Liver (tissue), 9 donors: ENCODE measurements around the gene ENPP7. TPM values are rescaled to one million over a fixed set of nuclear protein-coding genes. Genes with fewer than 3 reads are reported as not detected.

Experiments used
- DNase-seq: peaks from one replicate; pipeline ENCODE4 v3.0.0-alpha.2; 2017; ENCODE audit warnings: low spot score
- H3K27ac ChIP-seq, 2 donors: one replicate each; pipeline ENCODE4 v1.7.0; 2013; ENCODE audit warnings: inconsistent platforms in 2 of 2, low read length in 2 of 2, control low read depth in 1 of 2, low read depth in 1 of 2, mild to moderate bottlenecking in 1 of 2
- H3K27me3 ChIP-seq, 4 donors: one replicate each; pipeline versions ENCODE4 v1.6.1 to v1.7.0; 2013; ENCODE audit warnings: low read length in 3 of 4, inconsistent platforms in 1 of 4, mild to moderate bottlenecking in 1 of 4, moderate library complexity in 1 of 4; ENCODE audit not compliant: control insufficient read depth in 4 of 4, insufficient read depth in 4 of 4
- H3K36me3 ChIP-seq, 4 donors: one replicate each; pipeline versions ENCODE4 v1.6.1 to v1.7.0; 2013; ENCODE audit warnings: low read length in 3 of 4, mild to moderate bottlenecking in 3 of 4, low read depth in 1 of 4, moderate library complexity in 1 of 4; ENCODE audit not compliant: control insufficient read depth in 4 of 4, insufficient read depth in 3 of 4
- H3K4me1 ChIP-seq, 4 donors: one replicate each; pipeline versions ENCODE4 v1.6.1 to v1.7.0; 2013; ENCODE audit warnings: low read length in 3 of 4, mild to moderate bottlenecking in 3 of 4, moderate library complexity in 1 of 4; ENCODE audit not compliant: control insufficient read depth in 4 of 4, insufficient read depth in 4 of 4
- H3K4me3 ChIP-seq, 3 donors: one replicate each; pipeline versions ENCODE4 v1.6.1 to v1.7.0; 2013; ENCODE audit warnings: low read length in 3 of 3, control low read depth in 1 of 3, low read depth in 1 of 3, mild to moderate bottlenecking in 1 of 3
- H3K9ac ChIP-seq, 2 donors: one replicate each; pipeline ENCODE4 v1.7.0; 2013; ENCODE audit warnings: low read length in 2 of 2, mild to moderate bottlenecking in 2 of 2, moderate library complexity in 2 of 2, control low read depth in 1 of 2, low read depth in 1 of 2
- H3K9me3 ChIP-seq, 4 donors: one replicate each; pipeline versions ENCODE4 v1.6.1 to v1.7.0; 2013; ENCODE audit warnings: low read length in 3 of 4; ENCODE audit not compliant: control insufficient read depth in 4 of 4
- EGR1 ChIP-seq, 2 donors: IDR thresholded peaks; 2 replicates each; pipeline ENCODE4 v1.6.1; 2016 to 2018; ENCODE audit warnings: antibody characterized with exemption in 2 of 2, low read depth in 2 of 2
- FOXA1 ChIP-seq: IDR thresholded peaks from 2 replicates; pipeline ENCODE4 v1.6.1; 2016; ENCODE audit warnings: antibody characterized with exemption
- FOXA2 ChIP-seq: IDR thresholded peaks from 2 replicates; pipeline ENCODE4 v1.6.1; 2016; ENCODE audit warnings: antibody characterized with exemption
- GABPA ChIP-seq, 2 donors: IDR thresholded peaks in 1 of 2; conservative IDR thresholded peaks in 1 of 2; 2 replicates each; pipeline ENCODE4 v1.6.1; 2016; ENCODE audit warnings: antibody characterized with exemption in 2 of 2, mild to moderate bottlenecking in 1 of 2, moderate library complexity in 1 of 2
- HNF4A ChIP-seq, 2 donors: conservative IDR thresholded peaks; 2 replicates each; pipeline ENCODE4 v1.6.1; 2016; ENCODE audit warnings: antibody characterized with exemption in 2 of 2, mild to moderate bottlenecking in 2 of 2
- HNF4G ChIP-seq: IDR thresholded peaks from 2 replicates; pipeline ENCODE4 v1.6.1; 2016; ENCODE audit warnings: antibody characterized with exemption
- JUND ChIP-seq, 2 donors: IDR thresholded peaks; 2 replicates each; pipeline ENCODE4 v1.6.1; 2016; ENCODE audit warnings: antibody characterized with exemption in 2 of 2
- NR2F2 ChIP-seq: IDR thresholded peaks from 2 replicates; pipeline ENCODE4 v1.6.1; 2016; ENCODE audit warnings: antibody characterized with exemption
- RAD21 ChIP-seq, 2 donors: IDR thresholded peaks; 2 replicates each; pipeline ENCODE4 v1.6.1; 2016; ENCODE audit warnings: antibody characterized with exemption in 2 of 2, mild to moderate bottlenecking in 2 of 2
- RXRA ChIP-seq, 2 donors: IDR thresholded peaks; 2 replicates each; pipeline ENCODE4 v1.6.1; 2017 to 2018; ENCODE audit warnings: antibody characterized with exemption in 2 of 2, mild to moderate bottlenecking in 1 of 2
- SP1 ChIP-seq: IDR thresholded peaks from 2 replicates; pipeline ENCODE4 v1.6.1; 2018; ENCODE audit warnings: antibody characterized with exemption, mild to moderate bottlenecking
- TAF1 ChIP-seq: conservative IDR thresholded peaks from 2 replicates; pipeline ENCODE4 v1.6.1; 2016; ENCODE audit warnings: antibody characterized with exemption, mild to moderate bottlenecking
- YY1 ChIP-seq: IDR thresholded peaks from 2 replicates; pipeline ENCODE4 v1.6.1; 2016; ENCODE audit warnings: antibody characterized with exemption, mild to moderate bottlenecking
- WGBS: extraction: QIAGEN DNeasy Blood & Tissue Kit; methylation state at CpG from one replicate; pipeline ENCODE4 v1.1.7; 2013; 5-methylcytosine and 5-hydroxymethylcytosine counted together
- polyA plus RNA-seq, 2 donors: library from polyadenylated mRNA; stranded (reverse) in 1 of 2; unstranded in 1 of 2; fragments of 200-250 nt in 1 of 2; fragments of >200 nt in 1 of 2; fragmentation: Nextera tagmentation in 1 of 2; extraction: Ambion mirVana in 1 of 2; gene quantifications; one replicate each; pipeline versions ENCODE4 v1.2.1 to v1.2.3, GENCODE V29; 2013 to 2015
- total RNA-seq, 2 donors: library from RNA; depleted of rRNA; stranded (reverse); fragments of >200 nt; gene quantifications; one replicate each; pipeline ENCODE4 v1.2.3, GENCODE V29; 2014
- TF ChIP-seq, protein P1 (sequence below): IDR thresholded peaks from 2 replicates; pipeline ENCODE4 v1.6.1; 2016; ENCODE audit warnings: antibody characterized with exemption
- TF ChIP-seq, protein P2 (sequence below): fragments of 150-350 bp; IDR thresholded peaks from 2 replicates; pipeline ENCODE4 v1.5.1; 2017; ENCODE audit warnings: improper control_type of control experiment, low read depth, low read length; ENCODE audit not compliant: missing input control
- TF ChIP-seq, protein P3 (sequence below): IDR thresholded peaks from 2 replicates; pipeline ENCODE4 v1.6.1; 2016; ENCODE audit warnings: antibody characterized with exemption
- TF ChIP-seq, protein P4 (sequence below): IDR thresholded peaks from 2 replicates; pipeline ENCODE4 v1.6.1; 2016; ENCODE audit warnings: antibody characterized with exemption
- TF ChIP-seq, protein P5 (sequence below): IDR thresholded peaks from 2 replicates; pipeline ENCODE4 v1.6.1; 2016; ENCODE audit warnings: antibody characterized with exemption, mild to moderate bottlenecking
- donor health status: healthy.
- donor health status: healthy.
- donor health status: healthy.
- donor health status: healthy.
- donor health status: healthy.

Gene ENPP7
- total and polyA plus RNA-seq, 4 donors: 1.7 to 12.0 (median 3.9) TPM

DNA sequence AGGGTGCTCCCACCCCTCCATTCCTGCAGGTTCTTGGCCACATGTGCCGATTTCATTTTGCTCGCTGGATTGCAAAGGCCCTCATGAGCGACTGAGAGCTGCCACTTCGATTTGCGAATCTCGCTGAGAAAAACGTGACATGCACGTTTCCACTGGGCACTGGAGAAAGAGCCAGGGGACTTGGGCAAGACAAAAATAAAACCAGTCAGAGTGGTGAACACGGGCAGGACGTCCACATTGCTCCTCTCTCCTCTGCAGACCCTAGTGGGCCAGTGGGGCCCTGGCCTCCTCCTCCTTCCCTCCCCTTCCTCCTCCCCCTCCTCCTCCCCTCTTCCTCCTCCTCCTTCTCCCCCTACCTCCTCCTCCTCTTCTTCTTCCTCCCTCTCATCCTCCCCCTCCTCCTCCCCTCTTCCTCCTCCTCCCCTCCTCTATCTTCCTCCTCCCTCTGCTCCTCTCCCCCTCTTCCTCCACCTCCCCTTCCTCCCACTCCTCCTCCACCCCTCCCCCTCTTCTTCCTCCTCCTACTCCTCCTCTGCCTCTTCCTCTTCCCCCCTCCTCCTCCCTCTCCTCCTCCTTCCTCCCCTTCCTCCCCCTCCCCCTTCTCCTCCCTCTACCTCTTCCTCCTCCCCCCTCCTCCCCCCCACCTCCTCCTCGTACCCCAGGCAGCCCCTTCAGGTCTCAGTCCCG is 28.1 kb upstream of the ENPP7 start:
- WGBS: 54% methylated on average over 12 of the region's 12 CpGs
- DNase-seq: no peak
- TF ChIP-seq RAD21 (IDR thresholded peaks at IDR 0.05): no peak
- Histone ChIP-seq H3K36me3 (no peaks in the 10 kb centered on the region), H3K4me3 (no peak overlapping the region), H3K27me3 (no peaks in the 10 kb centered on the region), H3K9me3 (no peaks in the 10 kb centered on the region), H3K9ac (no peak overlapping the region), H3K4me1 (no peaks in the 10 kb centered on the region), H3K27ac (no peak overlapping the region)

DNA sequence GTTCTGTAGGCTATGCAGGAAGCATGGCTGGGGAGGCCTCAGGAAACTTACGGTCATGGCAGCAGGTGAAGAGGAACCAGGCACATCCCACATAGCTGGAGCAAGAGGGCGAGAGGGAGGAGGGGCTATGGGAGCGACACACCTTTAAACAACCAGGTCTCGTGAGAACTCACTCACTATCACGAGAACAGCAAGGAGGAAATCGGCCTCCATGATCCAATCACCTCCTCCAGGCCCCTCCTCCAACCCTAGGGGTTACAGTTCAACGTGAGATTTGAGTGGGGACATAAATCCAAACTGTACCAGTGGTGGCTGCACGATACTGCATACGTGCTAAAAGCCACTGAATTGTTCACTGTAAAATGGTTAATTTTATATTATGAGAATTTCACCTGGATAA is 26.1 kb upstream of the ENPP7 start:
- no peak overlapping the region for H3K27ac ChIP-seq
- 76% methylated on average over 9 of the region's 9 CpGs for WGBS
- no peaks in the 10 kb centered on the region for H3K36me3 ChIP-seq
- TF ChIP-seq TAF1: no peak
- no peak for TF ChIP-seq YY1
- TF ChIP-seq GABPA (IDR thresholded peaks at IDR 0.05 in 1 of 2, conservative IDR thresholded peaks at IDR 0.05 in 1 of 2): no peak
- no peak for TF ChIP-seq EGR1 (IDR thresholded peaks at IDR 0.05; ENCODE audit: low read depth in 2 of 2)
- TF ChIP-seq, protein P1, sequence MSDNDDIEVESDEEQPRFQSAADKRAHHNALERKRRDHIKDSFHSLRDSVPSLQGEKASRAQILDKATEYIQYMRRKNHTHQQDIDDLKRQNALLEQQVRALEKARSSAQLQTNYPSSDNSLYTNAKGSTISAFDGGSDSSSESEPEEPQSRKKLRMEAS: no peak
- TF ChIP-seq, protein P2, sequence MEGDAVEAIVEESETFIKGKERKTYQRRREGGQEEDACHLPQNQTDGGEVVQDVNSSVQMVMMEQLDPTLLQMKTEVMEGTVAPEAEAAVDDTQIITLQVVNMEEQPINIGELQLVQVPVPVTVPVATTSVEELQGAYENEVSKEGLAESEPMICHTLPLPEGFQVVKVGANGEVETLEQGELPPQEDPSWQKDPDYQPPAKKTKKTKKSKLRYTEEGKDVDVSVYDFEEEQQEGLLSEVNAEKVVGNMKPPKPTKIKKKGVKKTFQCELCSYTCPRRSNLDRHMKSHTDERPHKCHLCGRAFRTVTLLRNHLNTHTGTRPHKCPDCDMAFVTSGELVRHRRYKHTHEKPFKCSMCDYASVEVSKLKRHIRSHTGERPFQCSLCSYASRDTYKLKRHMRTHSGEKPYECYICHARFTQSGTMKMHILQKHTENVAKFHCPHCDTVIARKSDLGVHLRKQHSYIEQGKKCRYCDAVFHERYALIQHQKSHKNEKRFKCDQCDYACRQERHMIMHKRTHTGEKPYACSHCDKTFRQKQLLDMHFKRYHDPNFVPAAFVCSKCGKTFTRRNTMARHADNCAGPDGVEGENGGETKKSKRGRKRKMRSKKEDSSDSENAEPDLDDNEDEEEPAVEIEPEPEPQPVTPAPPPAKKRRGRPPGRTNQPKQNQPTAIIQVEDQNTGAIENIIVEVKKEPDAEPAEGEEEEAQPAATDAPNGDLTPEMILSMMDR: no peak
- no peak for TF ChIP-seq RAD21 (IDR thresholded peaks at IDR 0.05)
- no peak for TF ChIP-seq RXRA (IDR thresholded peaks at IDR 0.05)
- TF ChIP-seq FOXA2: no peak
- TF ChIP-seq, protein P3, sequence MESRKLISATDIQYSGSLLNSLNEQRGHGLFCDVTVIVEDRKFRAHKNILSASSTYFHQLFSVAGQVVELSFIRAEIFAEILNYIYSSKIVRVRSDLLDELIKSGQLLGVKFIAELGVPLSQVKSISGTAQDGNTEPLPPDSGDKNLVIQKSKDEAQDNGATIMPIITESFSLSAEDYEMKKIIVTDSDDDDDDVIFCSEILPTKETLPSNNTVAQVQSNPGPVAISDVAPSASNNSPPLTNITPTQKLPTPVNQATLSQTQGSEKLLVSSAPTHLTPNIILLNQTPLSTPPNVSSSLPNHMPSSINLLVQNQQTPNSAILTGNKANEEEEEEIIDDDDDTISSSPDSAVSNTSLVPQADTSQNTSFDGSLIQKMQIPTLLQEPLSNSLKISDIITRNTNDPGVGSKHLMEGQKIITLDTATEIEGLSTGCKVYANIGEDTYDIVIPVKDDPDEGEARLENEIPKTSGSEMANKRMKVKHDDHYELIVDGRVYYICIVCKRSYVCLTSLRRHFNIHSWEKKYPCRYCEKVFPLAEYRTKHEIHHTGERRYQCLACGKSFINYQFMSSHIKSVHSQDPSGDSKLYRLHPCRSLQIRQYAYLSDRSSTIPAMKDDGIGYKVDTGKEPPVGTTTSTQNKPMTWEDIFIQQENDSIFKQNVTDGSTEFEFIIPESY: no peak
- no peak for TF ChIP-seq SP1
- TF ChIP-seq, protein P4, sequence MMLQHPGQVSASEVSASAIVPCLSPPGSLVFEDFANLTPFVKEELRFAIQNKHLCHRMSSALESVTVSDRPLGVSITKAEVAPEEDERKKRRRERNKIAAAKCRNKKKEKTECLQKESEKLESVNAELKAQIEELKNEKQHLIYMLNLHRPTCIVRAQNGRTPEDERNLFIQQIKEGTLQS: no peak
- no peak for TF ChIP-seq HNF4G
- TF ChIP-seq FOXA1: no peak
- no peak overlapping the region for H3K9ac ChIP-seq
- H3K4me3 ChIP-seq: no peak overlapping the region
- DNase-seq: no peak
- peaks cover 0 to 3% (median 1%) of the 10 kb centered on the region in 4 donors for H3K4me1 ChIP-seq
- H3K27me3 ChIP-seq: no peaks in the 10 kb centered on the region
- no peaks in the 10 kb centered on the region for H3K9me3 ChIP-seq

DNA sequence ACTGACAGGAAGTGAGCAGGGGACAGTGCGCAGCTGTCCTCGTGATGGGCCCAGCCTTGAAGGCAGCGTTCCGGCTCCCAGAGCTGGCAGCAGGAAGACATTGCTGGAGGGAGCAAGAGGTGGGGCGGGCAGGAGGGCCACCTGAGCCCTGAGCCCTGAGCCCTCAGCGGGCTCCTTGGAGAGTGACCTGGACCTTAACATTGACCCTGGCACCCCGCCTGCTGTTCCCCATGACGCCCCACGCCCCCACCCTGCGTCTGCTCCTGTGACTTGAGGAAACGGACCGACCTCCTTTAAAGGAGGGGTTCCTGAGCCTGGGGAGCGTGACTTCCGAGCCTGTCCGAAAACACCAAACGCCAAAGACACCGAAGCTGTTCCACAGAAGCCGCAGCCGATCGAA is 25.1 kb upstream of the ENPP7 start:
- no peak for DNase-seq
- TF ChIP-seq FOXA1: no peak
- no peak for TF ChIP-seq HNF4G
- no peak for TF ChIP-seq JUND (IDR thresholded peaks at IDR 0.05)
- no peak for TF ChIP-seq EGR1 (IDR thresholded peaks at IDR 0.05; ENCODE audit: low read depth in 2 of 2)
- TF ChIP-seq, protein P1: no peak
- TF ChIP-seq GABPA (IDR thresholded peaks at IDR 0.05 in 1 of 2, conservative IDR thresholded peaks at IDR 0.05 in 1 of 2): no peak
- TF ChIP-seq NR2F2: no peak
- TF ChIP-seq, protein P5, sequence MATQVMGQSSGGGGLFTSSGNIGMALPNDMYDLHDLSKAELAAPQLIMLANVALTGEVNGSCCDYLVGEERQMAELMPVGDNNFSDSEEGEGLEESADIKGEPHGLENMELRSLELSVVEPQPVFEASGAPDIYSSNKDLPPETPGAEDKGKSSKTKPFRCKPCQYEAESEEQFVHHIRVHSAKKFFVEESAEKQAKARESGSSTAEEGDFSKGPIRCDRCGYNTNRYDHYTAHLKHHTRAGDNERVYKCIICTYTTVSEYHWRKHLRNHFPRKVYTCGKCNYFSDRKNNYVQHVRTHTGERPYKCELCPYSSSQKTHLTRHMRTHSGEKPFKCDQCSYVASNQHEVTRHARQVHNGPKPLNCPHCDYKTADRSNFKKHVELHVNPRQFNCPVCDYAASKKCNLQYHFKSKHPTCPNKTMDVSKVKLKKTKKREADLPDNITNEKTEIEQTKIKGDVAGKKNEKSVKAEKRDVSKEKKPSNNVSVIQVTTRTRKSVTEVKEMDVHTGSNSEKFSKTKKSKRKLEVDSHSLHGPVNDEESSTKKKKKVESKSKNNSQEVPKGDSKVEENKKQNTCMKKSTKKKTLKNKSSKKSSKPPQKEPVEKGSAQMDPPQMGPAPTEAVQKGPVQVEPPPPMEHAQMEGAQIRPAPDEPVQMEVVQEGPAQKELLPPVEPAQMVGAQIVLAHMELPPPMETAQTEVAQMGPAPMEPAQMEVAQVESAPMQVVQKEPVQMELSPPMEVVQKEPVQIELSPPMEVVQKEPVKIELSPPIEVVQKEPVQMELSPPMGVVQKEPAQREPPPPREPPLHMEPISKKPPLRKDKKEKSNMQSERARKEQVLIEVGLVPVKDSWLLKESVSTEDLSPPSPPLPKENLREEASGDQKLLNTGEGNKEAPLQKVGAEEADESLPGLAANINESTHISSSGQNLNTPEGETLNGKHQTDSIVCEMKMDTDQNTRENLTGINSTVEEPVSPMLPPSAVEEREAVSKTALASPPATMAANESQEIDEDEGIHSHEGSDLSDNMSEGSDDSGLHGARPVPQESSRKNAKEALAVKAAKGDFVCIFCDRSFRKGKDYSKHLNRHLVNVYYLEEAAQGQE: no peak
- no peak for TF ChIP-seq TAF1
- TF ChIP-seq FOXA2: no peak
- no peak for TF ChIP-seq RAD21 (IDR thresholded peaks at IDR 0.05)
- TF ChIP-seq HNF4A (conservative IDR thresholded peaks at IDR 0.05): no peak
- no peak for TF ChIP-seq SP1

More for the DNA sequence above, 25.1 kb upstream of the ENPP7 start:
- H3K9ac ChIP-seq: no peak overlapping the region
- no peak overlapping the region for H3K27ac ChIP-seq
- H3K9me3 ChIP-seq: no peaks in the 10 kb centered on the region
- H3K36me3 ChIP-seq: no peaks in the 10 kb centered on the region
- 76% methylated on average over 20 of the region's 20 CpGs for WGBS
- no peak overlapping the region for H3K4me3 ChIP-seq
- no peaks in the 10 kb centered on the region for H3K27me3 ChIP-seq
- H3K4me1 ChIP-seq: peaks cover 0 to 3% (median 1%) of the 10 kb centered on the region in 4 donors
